Nephron progenitor cell (in vitro differentiated cells): ENCODE results near the gene DYRK1B.

Source experiments
- DNase-seq: peaks from one replicate; pipeline ENCODE4 v3.0.0; 2021
- H3K27ac Mint-ChIP-seq: 2 replicates; pipeline ENCODE4 v1.8.0; 2021; ENCODE audit warnings: mild to moderate bottlenecking, moderate library complexity, mixed read lengths
- H3K27me3 Mint-ChIP-seq: 2 replicates; pipeline ENCODE4 v1.8.0; 2021; ENCODE audit warnings: mild to moderate bottlenecking, low read depth, mixed read lengths; ENCODE audit not compliant: poor library complexity
- H3K36me3 Mint-ChIP-seq: 2 replicates; pipeline ENCODE4 v1.8.0; 2021; ENCODE audit warnings: low read depth, mixed read lengths
- H3K4me1 Mint-ChIP-seq: 2 replicates; pipeline ENCODE4 v1.8.0; 2021; ENCODE audit warnings: mixed read lengths
- H3K4me3 Mint-ChIP-seq: 2 replicates; pipeline ENCODE4 v1.8.0; 2021; ENCODE audit warnings: mild to moderate bottlenecking, moderate library complexity, mixed read lengths
- H3K9me3 Mint-ChIP-seq: 2 replicates; pipeline ENCODE4 v1.8.0; 2021; ENCODE audit warnings: mild to moderate bottlenecking, moderate library complexity, mixed read lengths
- TF ChIP-seq, protein P1 (sequence below): fragments of 200-600 bp; sonication (generic); IDR thresholded peaks from 2 replicates; pipeline ENCODE4 v1.5.0; 2021; ENCODE audit warnings: antibody characterized with exemption

The DYRK1B gene

GRCh38 chr19:39833160-39833463 is 850 bp downstream of the DYRK1B start:
- H3K9me3 Mint-ChIP-seq, result no peaks in the 10 kb centered on the region
- peak overlapping the region; percentile 92 for H3K4me3 Mint-ChIP-seq
- peak overlapping the region; percentile 89 for H3K27ac Mint-ChIP-seq
- H3K27me3 Mint-ChIP-seq, result no peaks in the 10 kb centered on the region
- peaks cover 71% of the 10 kb centered on the region for H3K36me3 Mint-ChIP-seq
- DNase-seq, result no peak
- TF ChIP-seq, protein P1, sequence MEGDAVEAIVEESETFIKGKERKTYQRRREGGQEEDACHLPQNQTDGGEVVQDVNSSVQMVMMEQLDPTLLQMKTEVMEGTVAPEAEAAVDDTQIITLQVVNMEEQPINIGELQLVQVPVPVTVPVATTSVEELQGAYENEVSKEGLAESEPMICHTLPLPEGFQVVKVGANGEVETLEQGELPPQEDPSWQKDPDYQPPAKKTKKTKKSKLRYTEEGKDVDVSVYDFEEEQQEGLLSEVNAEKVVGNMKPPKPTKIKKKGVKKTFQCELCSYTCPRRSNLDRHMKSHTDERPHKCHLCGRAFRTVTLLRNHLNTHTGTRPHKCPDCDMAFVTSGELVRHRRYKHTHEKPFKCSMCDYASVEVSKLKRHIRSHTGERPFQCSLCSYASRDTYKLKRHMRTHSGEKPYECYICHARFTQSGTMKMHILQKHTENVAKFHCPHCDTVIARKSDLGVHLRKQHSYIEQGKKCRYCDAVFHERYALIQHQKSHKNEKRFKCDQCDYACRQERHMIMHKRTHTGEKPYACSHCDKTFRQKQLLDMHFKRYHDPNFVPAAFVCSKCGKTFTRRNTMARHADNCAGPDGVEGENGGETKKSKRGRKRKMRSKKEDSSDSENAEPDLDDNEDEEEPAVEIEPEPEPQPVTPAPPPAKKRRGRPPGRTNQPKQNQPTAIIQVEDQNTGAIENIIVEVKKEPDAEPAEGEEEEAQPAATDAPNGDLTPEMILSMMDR, result no peak
- H3K4me1 Mint-ChIP-seq, result peaks cover 41% of the 10 kb centered on the region

- no peaks in the 10 kb centered on the region for H3K27me3 Mint-ChIP-seq
- H3K36me3 Mint-ChIP-seq, result peaks cover 72% of the 10 kb centered on the region
- H3K9me3 Mint-ChIP-seq, result no peaks in the 10 kb centered on the region
- peak overlapping the region; percentile 92 for H3K4me3 Mint-ChIP-seq
- peak overlapping the region; percentile 89 for H3K27ac Mint-ChIP-seq
- peaks cover 41% of the 10 kb centered on the region for H3K4me1 Mint-ChIP-seq
- DNase-seq, result no peak
- TF ChIP-seq, protein P1, result no peak
These were observed 1.4 kb downstream of the DYRK1B start for GRCh38 chr19:39832341-39833083.

GRCh38 chr19:39831679-39832078 is 2.3 kb downstream of the DYRK1B start:
- H3K27ac Mint-ChIP-seq, result peak overlapping the region; percentile 69
- H3K4me1 Mint-ChIP-seq, result peaks cover 41% of the 10 kb centered on the region
- TF ChIP-seq, protein P1, result no peak
- no peaks in the 10 kb centered on the region for H3K27me3 Mint-ChIP-seq
- H3K9me3 Mint-ChIP-seq, result no peaks in the 10 kb centered on the region
- no peak for DNase-seq
- H3K36me3 Mint-ChIP-seq, result peaks cover 63% of the 10 kb centered on the region
- peak overlapping the region; percentile 92 for H3K4me3 Mint-ChIP-seq

GRCh38 chr19:39830847-39831246 is 3.1 kb downstream of the DYRK1B start:
- Mint-ChIP-seq H3K9me3 (no peaks in the 10 kb centered on the region), H3K4me3 (peak overlapping the region; percentile 29), H3K27me3 (no peaks in the 10 kb centered on the region), H3K36me3 (peaks cover 57% of the 10 kb centered on the region), H3K4me1 (peaks cover 41% of the 10 kb centered on the region), H3K27ac (peak overlapping the region; percentile 28)
- no peak for DNase-seq
- TF ChIP-seq, protein P1, result no peak

DNA sequence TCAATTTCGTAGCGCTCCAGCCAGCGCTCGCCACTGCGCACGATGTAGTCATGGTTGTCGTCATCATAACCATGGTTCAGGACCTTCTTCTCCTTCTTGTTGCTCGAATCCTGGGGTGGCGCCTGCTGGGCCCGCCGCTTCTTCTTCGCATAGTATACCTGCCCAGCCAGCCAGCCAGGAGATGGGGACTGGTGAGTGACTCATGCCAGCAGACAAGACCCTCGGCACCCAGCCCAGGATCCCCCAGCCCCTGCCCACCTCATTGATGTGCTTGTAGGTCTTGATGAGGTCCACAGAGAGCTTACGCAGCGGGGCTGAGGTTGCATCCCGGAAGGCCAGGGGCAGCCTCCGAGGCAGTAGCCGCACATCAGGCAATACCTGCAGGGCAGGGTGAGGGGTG is 3.6 kb downstream of the DYRK1B start:
- Mint-ChIP-seq H3K4me3 (no peak overlapping the region), H3K4me1 (peaks cover 41% of the 10 kb centered on the region), H3K27me3 (no peaks in the 10 kb centered on the region), H3K36me3 (peaks cover 57% of the 10 kb centered on the region), H3K9me3 (no peaks in the 10 kb centered on the region), H3K27ac (no peak overlapping the region)
- TF ChIP-seq, protein P1, result no peak
- no peak for DNase-seq

- Mint-ChIP-seq H3K27me3 (no peaks in the 10 kb centered on the region), H3K4me1 (peaks cover 41% of the 10 kb centered on the region), H3K4me3 (no peak overlapping the region), H3K9me3 (no peaks in the 10 kb centered on the region), H3K36me3 (peaks cover 57% of the 10 kb centered on the region), H3K27ac (no peak overlapping the region)
- TF ChIP-seq, protein P1, result no peak
- no peak for DNase-seq
These were observed 4.2 kb downstream of the DYRK1B start for GRCh38 chr19:39829702-39830275.
